Measurements from ENCODE around the gene GPRC5C. TPM values are rescaled to one million over a fixed set of nuclear protein-coding genes. Genes with fewer than 3 reads are reported as not detected.

GPRC5C gene
- total and polyA plus RNA-seq, 4 donors, result 41.9 to 81.4 (median 66.1) TPM

DNA sequence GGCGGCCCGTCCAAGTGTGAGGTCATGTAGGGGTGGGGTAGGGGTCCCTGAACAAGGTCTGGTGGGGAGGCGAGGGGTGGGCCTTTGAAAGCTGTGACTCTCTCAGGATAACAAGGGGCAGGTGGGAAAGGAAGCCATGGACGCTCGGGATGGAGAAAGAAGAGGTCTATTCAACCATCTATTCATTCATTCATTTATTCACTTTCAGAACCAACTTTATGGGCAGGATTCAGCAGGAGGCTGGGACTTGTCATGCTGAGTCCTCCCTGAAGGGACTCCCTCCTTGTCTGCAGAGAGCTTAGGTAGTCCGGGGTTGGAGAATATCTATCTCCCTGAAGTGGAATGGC, 25.9 kb downstream of the GPRC5C start:
- Histone ChIP-seq H3K27me3 (ENCODE audit: control insufficient read depth in 3 of 3, insufficient read depth in 3 of 3, low read length in 2 of 3) (no peaks in the 10 kb centered on the region), H3K36me3 (ENCODE audit: control insufficient read depth in 4 of 4, insufficient read depth in 4 of 4, low read length in 4 of 4) (no peaks in the 10 kb centered on the region), H3K4me1 (ENCODE audit: control insufficient read depth in 5 of 5, insufficient read depth in 5 of 5, low read length in 5 of 5) (peaks cover 5 to 24% (median 16%) of the 10 kb centered on the region in 5 donors), H3K9ac (ENCODE audit: insufficient read depth in 1 of 2, low read length in 2 of 2) (no peak overlapping the region), H3K9me3 (ENCODE audit: control insufficient read depth in 4 of 4, insufficient read depth in 3 of 4, low read length in 3 of 4) (no peaks in the 10 kb centered on the region), H3K4me3 (no peak overlapping the region), H3K27ac (ENCODE audit: low read depth in 1 of 2, low read length in 1 of 2) (no peak overlapping the region)
- TF ChIP-seq, protein P1, sequence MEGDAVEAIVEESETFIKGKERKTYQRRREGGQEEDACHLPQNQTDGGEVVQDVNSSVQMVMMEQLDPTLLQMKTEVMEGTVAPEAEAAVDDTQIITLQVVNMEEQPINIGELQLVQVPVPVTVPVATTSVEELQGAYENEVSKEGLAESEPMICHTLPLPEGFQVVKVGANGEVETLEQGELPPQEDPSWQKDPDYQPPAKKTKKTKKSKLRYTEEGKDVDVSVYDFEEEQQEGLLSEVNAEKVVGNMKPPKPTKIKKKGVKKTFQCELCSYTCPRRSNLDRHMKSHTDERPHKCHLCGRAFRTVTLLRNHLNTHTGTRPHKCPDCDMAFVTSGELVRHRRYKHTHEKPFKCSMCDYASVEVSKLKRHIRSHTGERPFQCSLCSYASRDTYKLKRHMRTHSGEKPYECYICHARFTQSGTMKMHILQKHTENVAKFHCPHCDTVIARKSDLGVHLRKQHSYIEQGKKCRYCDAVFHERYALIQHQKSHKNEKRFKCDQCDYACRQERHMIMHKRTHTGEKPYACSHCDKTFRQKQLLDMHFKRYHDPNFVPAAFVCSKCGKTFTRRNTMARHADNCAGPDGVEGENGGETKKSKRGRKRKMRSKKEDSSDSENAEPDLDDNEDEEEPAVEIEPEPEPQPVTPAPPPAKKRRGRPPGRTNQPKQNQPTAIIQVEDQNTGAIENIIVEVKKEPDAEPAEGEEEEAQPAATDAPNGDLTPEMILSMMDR (IDR thresholded peaks at IDR 0.05; ENCODE audit: control extremely low read depth, extremely low read depth), result no peak
- DNase-seq, result no peak
- ATAC-seq (ENCODE audit: insufficient read depth, low FRiP score), result no peak
- 34 to 39% methylated on average over 6 of the region's 6 CpGs for WGBS, 2 donors

DNA sequence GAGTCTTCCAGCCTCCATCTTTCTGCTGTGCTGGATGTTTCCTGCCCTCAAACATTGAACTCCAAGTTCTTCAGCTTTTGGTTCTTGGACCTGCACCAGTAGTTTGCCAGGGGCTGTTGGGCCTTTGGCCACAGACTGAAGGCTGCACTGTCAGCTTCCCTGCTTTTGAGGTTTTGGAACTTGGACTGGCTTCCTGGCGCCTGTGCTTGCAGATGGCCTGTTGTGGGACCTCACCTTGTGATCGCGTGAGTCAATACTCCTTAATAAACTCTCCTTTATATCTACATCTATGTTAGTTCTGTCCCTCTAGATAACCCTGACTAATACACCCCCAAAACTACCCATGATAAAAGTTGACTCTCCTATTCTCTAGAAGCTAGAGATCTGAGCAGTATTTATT, 26.9 kb downstream of the GPRC5C start:
- ATAC-seq (ENCODE audit: insufficient read depth, low FRiP score), result no peak
- no peak for DNase-seq
- H3K27ac ChIP-seq (ENCODE audit: low read depth in 1 of 2, low read length in 1 of 2), result no peak overlapping the region
- no peak overlapping the region for H3K4me3 ChIP-seq
- H3K9ac ChIP-seq (ENCODE audit: insufficient read depth in 1 of 2, low read length in 2 of 2), result no peak overlapping the region
- no peaks in the 10 kb centered on the region for H3K36me3 ChIP-seq (ENCODE audit: control insufficient read depth in 4 of 4, insufficient read depth in 4 of 4, low read length in 4 of 4)
- WGBS, 2 donors, result 69 to 83% methylated on average over 3 of the region's 3 CpGs
- no peaks in the 10 kb centered on the region for H3K27me3 ChIP-seq (ENCODE audit: control insufficient read depth in 3 of 3, insufficient read depth in 3 of 3, low read length in 2 of 3)
- TF ChIP-seq, protein P1 (IDR thresholded peaks at IDR 0.05; ENCODE audit: control extremely low read depth, extremely low read depth), result no peak
- no peaks in the 10 kb centered on the region for H3K9me3 ChIP-seq (ENCODE audit: control insufficient read depth in 4 of 4, insufficient read depth in 3 of 4, low read length in 3 of 4)
- peaks cover 0 to 16% (median 8%) of the 10 kb centered on the region in 5 donors for H3K4me1 ChIP-seq (ENCODE audit: control insufficient read depth in 5 of 5, insufficient read depth in 5 of 5, low read length in 5 of 5)

DNA sequence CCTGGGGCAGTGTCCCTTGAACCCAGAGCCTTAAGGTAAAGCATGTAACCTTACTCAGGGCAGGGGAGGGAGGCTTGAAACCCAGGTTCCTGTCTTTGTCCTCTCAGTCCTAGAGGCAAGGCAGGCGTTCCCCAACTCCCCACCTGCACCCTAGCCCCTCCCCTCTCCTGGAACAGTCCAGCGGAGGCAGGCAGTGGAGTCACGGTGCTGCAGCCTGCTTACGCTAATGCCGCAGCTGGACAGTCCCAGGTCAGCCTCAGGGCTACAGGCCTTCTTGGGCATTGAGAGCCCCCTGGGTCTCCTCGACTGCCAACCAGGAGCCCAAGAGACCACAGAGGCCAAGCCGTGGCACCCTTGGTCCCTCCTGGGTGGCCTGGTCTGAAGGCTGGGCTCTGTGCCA, 27.7 kb downstream of the GPRC5C start:
- no peak overlapping the region for H3K9ac ChIP-seq (ENCODE audit: insufficient read depth in 1 of 2, low read length in 2 of 2)
- no peaks in the 10 kb centered on the region for H3K9me3 ChIP-seq (ENCODE audit: control insufficient read depth in 4 of 4, insufficient read depth in 3 of 4, low read length in 3 of 4)
- no peak overlapping the region for H3K4me3 ChIP-seq
- peaks cover 0 to 11% (median 3%) of the 10 kb centered on the region in 5 donors for H3K4me1 ChIP-seq (ENCODE audit: control insufficient read depth in 5 of 5, insufficient read depth in 5 of 5, low read length in 5 of 5)
- TF ChIP-seq, protein P1 (IDR thresholded peaks at IDR 0.05; ENCODE audit: control extremely low read depth, extremely low read depth), result no peak
- no peak overlapping the region for H3K27ac ChIP-seq (ENCODE audit: low read depth in 1 of 2, low read length in 1 of 2)
- WGBS, 2 donors, result 70 to 88% methylated on average over 7 of the region's 7 CpGs
- DNase-seq, result no peak
- H3K36me3 ChIP-seq (ENCODE audit: control insufficient read depth in 4 of 4, insufficient read depth in 4 of 4, low read length in 4 of 4), result no peaks in the 10 kb centered on the region
- no peaks in the 10 kb centered on the region for H3K27me3 ChIP-seq (ENCODE audit: control insufficient read depth in 3 of 3, insufficient read depth in 3 of 3, low read length in 2 of 3)
- ATAC-seq (ENCODE audit: insufficient read depth, low FRiP score), result no peak

DNA sequence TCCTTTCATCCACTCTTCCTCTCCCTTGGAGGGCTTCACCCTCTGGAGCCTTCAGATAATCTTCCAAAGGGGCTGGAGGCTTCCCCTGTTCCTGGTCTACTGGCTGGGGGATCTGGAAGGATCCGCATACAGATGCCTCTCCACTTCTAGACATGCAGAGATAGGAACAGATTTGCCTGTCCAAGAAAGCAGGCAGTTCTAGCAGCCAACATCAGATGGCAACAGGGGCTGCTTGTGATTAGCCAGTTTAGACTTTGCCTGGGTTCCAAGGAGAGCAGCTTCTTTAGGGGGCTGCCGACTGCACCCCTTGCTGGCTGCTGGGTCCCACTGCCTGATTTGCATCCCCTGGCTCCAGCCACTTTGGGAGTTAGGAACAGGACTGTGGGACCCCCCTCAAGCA, 28.4 kb downstream of the GPRC5C start:
- ATAC-seq (ENCODE audit: insufficient read depth, low FRiP score), result no peak

More for the DNA sequence above, 28.4 kb downstream of the GPRC5C start:
- 77 to 91% methylated on average over 2 of the region's 2 CpGs for WGBS, 2 donors
- H3K4me1 ChIP-seq (ENCODE audit: control insufficient read depth in 5 of 5, insufficient read depth in 5 of 5, low read length in 5 of 5), result peaks cover 0 to 5% (median 0%) of the 10 kb centered on the region in 5 donors
- no peak overlapping the region for H3K27ac ChIP-seq (ENCODE audit: low read depth in 1 of 2, low read length in 1 of 2)
- no peak overlapping the region for H3K4me3 ChIP-seq
- no peak overlapping the region for H3K9ac ChIP-seq (ENCODE audit: insufficient read depth in 1 of 2, low read length in 2 of 2)
- TF ChIP-seq, protein P1 (IDR thresholded peaks at IDR 0.05; ENCODE audit: control extremely low read depth, extremely low read depth), result no peak
- DNase-seq, result no peak
- H3K9me3 ChIP-seq (ENCODE audit: control insufficient read depth in 4 of 4, insufficient read depth in 3 of 4, low read length in 3 of 4), result no peaks in the 10 kb centered on the region
- peaks cover 0 to 6% (median 5%) of the 10 kb centered on the region in 3 donors for H3K27me3 ChIP-seq (ENCODE audit: control insufficient read depth in 3 of 3, insufficient read depth in 3 of 3, low read length in 2 of 3)
- no peaks in the 10 kb centered on the region for H3K36me3 ChIP-seq (ENCODE audit: control insufficient read depth in 4 of 4, insufficient read depth in 4 of 4, low read length in 4 of 4)

All from lung (tissue), 12 donors.